Suprapubic skin (tissue), 4 donors: Measurements from ENCODE around the gene CASP2. TPM values are rescaled to one million over a fixed set of nuclear protein-coding genes. Genes with fewer than 3 reads are reported as not detected.

Experiments used
- DNase-seq, 2 donors: peaks; one replicate each; pipeline ENCODE4 v3.0.0-alpha.2; 2019; ENCODE audit warnings: low spot score in 2 of 2
- H3K27ac ChIP-seq: fragments of 200-600 bp; sonication (generic); one replicate; pipeline ENCODE4 v1.5.1; 2019
- H3K27me3 ChIP-seq: fragments of 200-600 bp; sonication (generic); one replicate; pipeline ENCODE4 v1.5.1; 2019
- H3K36me3 ChIP-seq: fragments of 200-600 bp; sonication (generic); one replicate; pipeline ENCODE4 v1.5.1; 2019
- H3K4me1 ChIP-seq: fragments of 200-600 bp; sonication (generic); one replicate; pipeline ENCODE4 v1.5.1; 2019
- H3K4me3 ChIP-seq: fragments of 200-600 bp; sonication (generic); one replicate; pipeline ENCODE4 v1.5.1; 2019; ENCODE audit warnings: mild to moderate bottlenecking
- H3K9me3 ChIP-seq: fragments of 200-600 bp; sonication (generic); one replicate; pipeline ENCODE4 v1.5.1; 2019
- EP300 ChIP-seq: sonication (generic); formaldehyde crosslinking; IDR thresholded peaks from one replicate; pipeline ENCODE4 v1.6.1; 2017; ENCODE audit warnings: antibody characterized with exemption
- POLR2A ChIP-seq, 2 donors: fragments of 450-650 bp; IDR thresholded peaks; one replicate each; pipeline ENCODE4 v1.6.1; 2017; ENCODE audit warnings: antibody characterized with exemption in 2 of 2, mild to moderate bottlenecking in 2 of 2, moderate library complexity in 2 of 2
- POLR2AphosphoS5 ChIP-seq, 3 donors: sonication (generic); formaldehyde crosslinking; IDR thresholded peaks; one replicate each; pipeline ENCODE4 v1.6.1; 2017; ENCODE audit warnings: antibody characterized with exemption in 3 of 3
- WGBS: methylation state at CpG from one replicate; pipeline ENCODE4 v1.1.5; 2018; 5-methylcytosine and 5-hydroxymethylcytosine counted together
- total RNA-seq, 4 donors: library from RNA; depleted of rRNA; stranded (reverse); fragments of >200 nt; gene quantifications; one replicate each; pipeline ENCODE4 v1.1.0, GENCODE V29; 2016
- TF ChIP-seq, protein P1 (sequence below), 2 donors: fragments of 200-600 bp in 1 of 2; fragments of 450-650 bp in 1 of 2; sonication (generic) in 1 of 2; IDR thresholded peaks; one replicate each; pipeline ENCODE4 v1.5.1; 2016 to 2019; ENCODE audit warnings: antibody characterized with exemption in 2 of 2, mild to moderate bottlenecking in 1 of 2, moderate library complexity in 1 of 2

The CASP2 gene
- total RNA-seq, 4 donors from 2014 or later: 13.7 to 36.5 (median 25.3) TPM

DNA sequence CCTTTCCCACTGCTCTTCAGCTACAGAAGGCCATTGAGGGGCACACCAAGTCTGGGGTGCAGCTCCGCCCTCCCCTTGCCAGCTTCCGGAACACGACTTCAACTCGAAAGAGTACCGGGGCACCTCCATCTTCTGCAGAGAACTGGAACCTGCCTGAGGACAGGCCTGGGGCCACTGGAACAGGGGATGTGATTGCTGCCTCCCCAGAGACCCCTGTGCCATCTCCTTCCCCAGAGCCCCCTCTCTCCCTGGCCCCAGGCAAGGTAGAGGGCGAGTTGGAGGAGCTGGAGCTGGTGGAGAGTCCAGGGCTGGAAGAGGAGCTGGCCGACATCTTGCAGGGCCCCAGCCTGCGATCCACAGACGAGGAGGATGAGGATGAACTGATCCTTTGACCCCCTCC, 63.4 kb downstream of the CASP2 start:
- WGBS: 83% methylated on average over 9 of the region's 9 CpGs
- Histone ChIP-seq H3K36me3 (no peaks in the 10 kb centered on the region), H3K27ac (no peak overlapping the region), H3K9me3 (no peaks in the 10 kb centered on the region), H3K27me3 (peaks cover 20% of the 10 kb centered on the region), H3K4me3 (no peak overlapping the region), H3K4me1 (no peaks in the 10 kb centered on the region)
- DNase-seq: no peak
- no peak for TF ChIP-seq POLR2A (IDR thresholded peaks at IDR 0.05)
- no peak for TF ChIP-seq POLR2AphosphoS5 (IDR thresholded peaks at IDR 0.05)
- TF ChIP-seq EP300: no peak
- TF ChIP-seq, protein P1, sequence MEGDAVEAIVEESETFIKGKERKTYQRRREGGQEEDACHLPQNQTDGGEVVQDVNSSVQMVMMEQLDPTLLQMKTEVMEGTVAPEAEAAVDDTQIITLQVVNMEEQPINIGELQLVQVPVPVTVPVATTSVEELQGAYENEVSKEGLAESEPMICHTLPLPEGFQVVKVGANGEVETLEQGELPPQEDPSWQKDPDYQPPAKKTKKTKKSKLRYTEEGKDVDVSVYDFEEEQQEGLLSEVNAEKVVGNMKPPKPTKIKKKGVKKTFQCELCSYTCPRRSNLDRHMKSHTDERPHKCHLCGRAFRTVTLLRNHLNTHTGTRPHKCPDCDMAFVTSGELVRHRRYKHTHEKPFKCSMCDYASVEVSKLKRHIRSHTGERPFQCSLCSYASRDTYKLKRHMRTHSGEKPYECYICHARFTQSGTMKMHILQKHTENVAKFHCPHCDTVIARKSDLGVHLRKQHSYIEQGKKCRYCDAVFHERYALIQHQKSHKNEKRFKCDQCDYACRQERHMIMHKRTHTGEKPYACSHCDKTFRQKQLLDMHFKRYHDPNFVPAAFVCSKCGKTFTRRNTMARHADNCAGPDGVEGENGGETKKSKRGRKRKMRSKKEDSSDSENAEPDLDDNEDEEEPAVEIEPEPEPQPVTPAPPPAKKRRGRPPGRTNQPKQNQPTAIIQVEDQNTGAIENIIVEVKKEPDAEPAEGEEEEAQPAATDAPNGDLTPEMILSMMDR (IDR thresholded peaks at IDR 0.05): no peak

DNA sequence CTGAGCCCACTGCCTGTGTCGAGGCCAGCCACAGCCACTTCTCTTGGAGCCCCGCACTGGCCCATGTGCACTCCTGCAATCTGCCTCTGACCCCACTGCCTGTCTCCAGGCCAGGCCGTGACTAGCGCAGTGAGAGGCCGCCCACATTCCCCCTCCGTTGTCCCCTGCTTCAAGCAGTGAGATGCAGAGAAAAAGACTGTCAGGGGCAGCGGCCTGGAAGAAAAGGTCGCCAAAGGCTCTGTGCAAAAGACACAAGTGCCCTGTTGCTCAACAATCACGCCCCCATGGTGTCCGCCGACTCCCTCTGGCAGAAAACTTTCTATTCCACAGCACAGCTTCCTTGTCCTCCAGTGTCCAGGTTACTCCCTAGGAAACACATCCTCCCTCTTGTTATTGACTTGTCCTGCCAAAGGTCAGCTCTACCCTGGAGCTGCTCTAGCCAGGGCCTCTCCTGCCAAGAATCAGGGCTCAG, 64.4 kb downstream of the CASP2 start:
- no peak for DNase-seq
- Histone ChIP-seq H3K36me3 (no peaks in the 10 kb centered on the region), H3K27ac (no peak overlapping the region), H3K4me3 (no peak overlapping the region), H3K4me1 (no peaks in the 10 kb centered on the region), H3K9me3 (no peaks in the 10 kb centered on the region), H3K27me3 (peaks cover 19% of the 10 kb centered on the region)
- TF ChIP-seq POLR2A (IDR thresholded peaks at IDR 0.05) (no peak), POLR2AphosphoS5 (IDR thresholded peaks at IDR 0.05) (no peak), EP300 (no peak)
- TF ChIP-seq, protein P1 (IDR thresholded peaks at IDR 0.05): no peak
- WGBS: 80% methylated on average over 10 of the region's 11 CpGs

DNA sequence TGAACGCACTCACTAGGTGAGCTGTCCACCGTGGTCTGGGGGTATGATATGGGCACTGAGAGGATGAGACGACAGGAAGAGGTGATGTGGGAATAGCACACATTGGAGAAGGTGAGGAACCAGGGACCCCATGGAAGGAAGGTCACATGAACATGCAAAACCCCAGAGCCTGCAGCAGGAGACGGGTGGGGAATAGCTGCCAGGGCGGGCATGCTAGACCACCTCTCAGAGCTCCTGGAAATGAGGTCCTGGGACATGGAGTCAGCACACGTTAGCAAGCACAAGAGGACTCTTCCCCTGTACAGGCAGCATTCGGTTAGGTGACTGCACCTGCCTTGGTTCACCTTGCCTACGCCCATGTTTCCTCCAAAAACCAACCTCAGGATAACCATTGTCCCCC, 66.2 kb downstream of the CASP2 start:
- 94% methylated on average over 7 of the region's 8 CpGs for WGBS
- no peak overlapping the region for H3K27ac ChIP-seq
- TF ChIP-seq EP300 (no peak), POLR2A (IDR thresholded peaks at IDR 0.05) (no peak), POLR2AphosphoS5 (IDR thresholded peaks at IDR 0.05) (no peak)
- TF ChIP-seq, protein P1 (IDR thresholded peaks at IDR 0.05): no peak
- H3K4me3 ChIP-seq: no peak overlapping the region
- H3K4me1 ChIP-seq: no peaks in the 10 kb centered on the region
- H3K9me3 ChIP-seq: no peaks in the 10 kb centered on the region
- no peaks in the 10 kb centered on the region for H3K36me3 ChIP-seq
- no peak for DNase-seq
- H3K27me3 ChIP-seq: peaks cover 23% of the 10 kb centered on the region

- TF ChIP-seq EP300 (no peak), POLR2AphosphoS5 (IDR thresholded peaks at IDR 0.05) (no peak), POLR2A (IDR thresholded peaks at IDR 0.05) (no peak)
- TF ChIP-seq, protein P1 (IDR thresholded peaks at IDR 0.05): no peak
- DNase-seq: no peak
- peaks cover 28% of the 10 kb centered on the region for H3K27me3 ChIP-seq
- H3K36me3 ChIP-seq: no peaks in the 10 kb centered on the region
- no peaks in the 10 kb centered on the region for H3K9me3 ChIP-seq
- 85% methylated on average over 4 of the region's 8 CpGs for WGBS
- no peaks in the 10 kb centered on the region for H3K4me1 ChIP-seq
- no peak overlapping the region for H3K27ac ChIP-seq
- H3K4me3 ChIP-seq: no peak overlapping the region
These were observed 66.8 kb downstream of the CASP2 start for GRCh38 chr7:143354965-143355364.

DNA sequence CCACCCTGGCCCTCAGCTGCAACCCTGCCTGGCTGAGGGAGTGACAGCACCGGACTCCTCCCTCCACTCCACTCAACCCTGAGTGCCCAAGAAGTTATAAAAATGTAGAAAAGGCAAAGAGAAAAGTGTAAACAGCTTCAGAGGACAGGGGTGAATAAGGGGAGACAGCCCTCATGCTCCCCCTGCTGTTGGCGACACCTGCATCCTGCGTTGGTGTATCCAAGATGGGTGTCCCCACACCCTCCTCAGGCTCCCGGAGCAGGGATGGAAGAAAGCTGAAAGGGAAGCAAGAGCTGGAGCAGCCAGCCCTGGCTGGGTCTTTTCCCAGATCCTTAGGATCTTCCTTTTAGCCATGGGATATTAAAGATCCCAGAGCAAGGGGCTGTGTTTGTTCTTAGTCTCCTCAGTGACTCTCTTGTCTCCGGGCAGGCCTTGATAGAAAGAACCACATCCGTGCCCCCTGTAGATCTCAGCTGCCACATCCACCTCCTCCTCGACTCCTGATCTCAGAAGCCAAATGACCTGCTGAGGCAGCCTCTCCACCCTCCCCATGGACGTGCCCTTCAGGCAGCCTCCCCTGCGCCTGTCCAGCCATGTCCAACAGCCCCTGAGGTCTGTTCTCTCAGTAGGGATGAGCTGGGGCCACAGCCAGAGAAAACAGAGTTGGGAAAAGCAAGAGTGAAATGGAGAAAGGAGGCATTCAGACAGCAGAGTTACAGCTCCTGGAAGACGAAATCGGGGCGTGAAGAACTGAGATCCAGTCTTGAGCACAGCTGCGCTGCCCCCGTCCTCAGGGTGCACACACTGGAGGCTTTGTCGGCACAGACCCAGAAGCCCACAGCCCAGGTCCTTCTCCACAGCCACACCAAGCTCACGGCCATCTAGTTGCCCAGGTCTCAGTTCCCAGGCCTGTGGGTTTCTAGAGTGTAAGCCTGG, 67.6 kb downstream of the CASP2 start:
- no peak for TF ChIP-seq EP300
- TF ChIP-seq POLR2A (IDR thresholded peaks at IDR 0.05): no peak
- no peak for TF ChIP-seq POLR2AphosphoS5 (IDR thresholded peaks at IDR 0.05)
- TF ChIP-seq, protein P1 (IDR thresholded peaks at IDR 0.05): no peak
- Histone ChIP-seq H3K36me3 (no peaks in the 10 kb centered on the region), H3K27me3 (peaks cover 30% of the 10 kb centered on the region), H3K4me1 (no peaks in the 10 kb centered on the region), H3K9me3 (no peaks in the 10 kb centered on the region), H3K4me3 (no peak overlapping the region), H3K27ac (no peak overlapping the region)
- 95% methylated on average over 16 of the region's 16 CpGs for WGBS
- no peak for DNase-seq
